Measurements from ENCODE around the gene ACTL9.

ACTL9 gene

GRCh38 chr19:8684001-8684902 is 14.3 kb downstream of the ACTL9 start:
- no peak for DNase-seq (ENCODE audit: low read depth in 2 of 2)

- no peak for DNase-seq (ENCODE audit: low read depth in 2 of 2)
Observed at GRCh38 chr19:8682931-8683330, 15.7 kb downstream of the ACTL9 start.

- no peak for DNase-seq (ENCODE audit: low read depth in 2 of 2)
Observed at GRCh38 chr19:8682472-8682871, 16.1 kb downstream of the ACTL9 start.

- DNase-seq (ENCODE audit: low read depth in 2 of 2), result no peak
Observed at GRCh38 chr19:8681345-8682029, 17.1 kb downstream of the ACTL9 start.

GRCh38 chr19:8680676-8681344 is 17.8 kb downstream of the ACTL9 start:
- no peak for DNase-seq (ENCODE audit: low read depth in 2 of 2)

GRCh38 chr19:8678244-8678807 is 20.3 kb downstream of the ACTL9 start:
- DNase-seq (ENCODE audit: low read depth in 2 of 2), result no peak

GRCh38 chr19:8675066-8675465 is 23.5 kb downstream of the ACTL9 start:
- no peak for DNase-seq (ENCODE audit: low read depth in 2 of 2)

GRCh38 chr19:8673276-8673891 is 25.2 kb downstream of the ACTL9 start:
- DNase-seq (ENCODE audit: low read depth in 2 of 2), result no peak

GRCh38 chr19:8666814-8667405 is 31.7 kb downstream of the ACTL9 start:
- no peak for DNase-seq (ENCODE audit: low read depth in 2 of 2)

- DNase-seq (ENCODE audit: low read depth in 2 of 2), result no peak
Observed at GRCh38 chr19:8665468-8666213, 33.0 kb downstream of the ACTL9 start.

GRCh38 chr19:8664671-8665057 is 33.9 kb downstream of the ACTL9 start:
- no peak for DNase-seq (ENCODE audit: low read depth in 2 of 2)

- DNase-seq (ENCODE audit: low read depth in 2 of 2), result no peak
Observed at GRCh38 chr19:8663920-8664670, 34.5 kb downstream of the ACTL9 start.

- no peak for DNase-seq (ENCODE audit: low read depth in 2 of 2)
Observed at GRCh38 chr19:8662263-8662662, 36.3 kb downstream of the ACTL9 start.

GRCh38 chr19:8659905-8660304 is 38.7 kb downstream of the ACTL9 start:
- DNase-seq (ENCODE audit: low read depth in 2 of 2), result no peak

GRCh38 chr19:8657869-8658268 is 40.7 kb downstream of the ACTL9 start:
- no peak for DNase-seq (ENCODE audit: low read depth in 2 of 2)

GRCh38 chr19:8655340-8655709 is 43.3 kb downstream of the ACTL9 start:
- no peak for DNase-seq (ENCODE audit: low read depth in 2 of 2)

GRCh38 chr19:8654591-8655339 is 43.8 kb downstream of the ACTL9 start:
- no peak for DNase-seq (ENCODE audit: low read depth in 2 of 2)

GRCh38 chr19:8648240-8648639 is 50.4 kb downstream of the ACTL9 start:
- DNase-seq (ENCODE audit: low read depth in 2 of 2), result no peak

Measured in fibroblast of skin of left quadriceps (primary cell).